Stimulated activated CD4-positive, alpha-beta T cell treated with anti-CD3 and anti-CD28 coated beads, TNF-alpha, amount 100 ng/mL, for 24 hours (primary cell): ENCODE results near the gene CTBP2.

Experiments used
- DNase-seq, 3 experiments: peaks; one replicate each; pipeline ENCODE4 v3.0.0-alpha.2; 2020; ENCODE audit warnings: low read depth in 3 of 3

The CTBP2 gene

GRCh38 chr10:125010362-125010761 is 150.0 kb downstream of the CTBP2 start:
- no peak for DNase-seq

DNA sequence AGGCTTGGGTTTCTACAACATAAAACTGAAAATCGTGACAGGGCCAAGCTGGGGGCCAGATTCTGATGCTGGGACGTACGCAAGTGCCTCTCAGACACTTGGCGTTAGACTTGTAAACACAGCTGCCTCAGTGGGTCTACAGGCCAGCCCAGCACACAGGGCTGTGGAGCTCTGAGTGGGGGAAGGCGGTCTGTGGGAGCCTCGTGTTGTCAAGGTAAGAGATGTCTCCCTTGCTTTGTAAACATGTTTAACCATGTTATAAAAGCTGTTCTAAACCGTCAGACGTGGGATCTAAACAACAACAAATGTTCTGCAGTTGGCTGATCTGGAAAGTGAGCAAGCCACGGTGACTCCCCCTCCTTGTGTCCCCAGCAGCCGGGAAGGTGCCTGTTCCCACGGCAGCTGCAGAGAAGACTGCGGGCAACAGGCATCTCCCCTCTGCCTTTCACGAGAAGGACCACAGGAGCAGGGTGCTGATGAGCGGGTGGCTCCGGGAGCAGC is 150.7 kb downstream of the CTBP2 start:
- no peak for DNase-seq

- no peak for DNase-seq
Measured at GRCh38 chr10:125008689-125009638, 151.4 kb downstream of the CTBP2 start.

- no peak for DNase-seq
Measured at GRCh38 chr10:125007436-125007835, 152.9 kb downstream of the CTBP2 start.

DNA sequence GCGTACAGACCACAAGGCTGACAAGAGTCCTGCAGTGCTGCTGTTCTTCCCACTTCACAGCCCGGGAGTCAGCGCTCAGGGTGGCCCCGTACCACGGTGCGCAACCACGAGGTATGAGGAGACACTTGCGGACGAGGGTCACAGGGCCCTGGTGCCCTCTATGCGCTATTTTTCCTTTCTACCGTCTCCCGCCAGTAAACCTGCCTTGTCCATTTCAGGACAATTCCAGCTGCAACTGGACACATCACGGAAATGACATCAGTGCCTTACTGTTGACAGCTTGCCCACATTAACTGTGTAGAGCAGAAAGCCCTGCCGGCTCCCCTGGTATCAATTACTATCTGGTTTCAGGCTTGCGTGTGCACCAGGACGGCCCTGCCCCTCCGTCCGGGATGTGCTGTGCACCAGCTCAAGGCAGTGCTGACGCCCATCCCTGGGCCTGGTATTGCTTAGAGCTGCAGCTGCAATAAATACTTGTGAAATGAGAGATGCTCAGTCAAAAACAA is 153.4 kb downstream of the CTBP2 start:
- no peak for DNase-seq

DNA sequence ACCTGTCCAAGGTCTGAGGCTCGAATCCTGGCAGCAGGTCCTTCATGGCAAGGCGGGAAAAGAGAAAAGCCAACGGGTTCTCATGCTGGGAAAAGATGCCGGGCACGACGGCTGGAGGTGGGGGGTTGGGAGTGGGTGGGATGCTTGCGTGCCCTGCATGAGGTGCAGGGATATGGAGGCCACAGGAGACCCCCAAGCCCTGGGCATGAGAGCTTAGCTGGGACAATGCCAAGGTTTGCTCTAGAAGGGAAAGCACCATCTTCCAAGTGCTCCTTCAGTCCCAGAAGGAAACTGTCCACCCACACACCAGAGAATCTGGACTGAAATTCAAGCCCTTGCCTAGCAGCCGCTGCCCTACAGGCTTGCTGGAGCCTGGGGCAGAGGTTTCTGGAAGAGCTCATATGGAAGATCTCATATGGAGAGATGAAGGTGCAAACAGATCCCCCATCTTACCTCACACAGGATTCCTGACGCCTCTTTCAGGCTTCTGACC is 154.1 kb downstream of the CTBP2 start:
- no peak for DNase-seq

DNA sequence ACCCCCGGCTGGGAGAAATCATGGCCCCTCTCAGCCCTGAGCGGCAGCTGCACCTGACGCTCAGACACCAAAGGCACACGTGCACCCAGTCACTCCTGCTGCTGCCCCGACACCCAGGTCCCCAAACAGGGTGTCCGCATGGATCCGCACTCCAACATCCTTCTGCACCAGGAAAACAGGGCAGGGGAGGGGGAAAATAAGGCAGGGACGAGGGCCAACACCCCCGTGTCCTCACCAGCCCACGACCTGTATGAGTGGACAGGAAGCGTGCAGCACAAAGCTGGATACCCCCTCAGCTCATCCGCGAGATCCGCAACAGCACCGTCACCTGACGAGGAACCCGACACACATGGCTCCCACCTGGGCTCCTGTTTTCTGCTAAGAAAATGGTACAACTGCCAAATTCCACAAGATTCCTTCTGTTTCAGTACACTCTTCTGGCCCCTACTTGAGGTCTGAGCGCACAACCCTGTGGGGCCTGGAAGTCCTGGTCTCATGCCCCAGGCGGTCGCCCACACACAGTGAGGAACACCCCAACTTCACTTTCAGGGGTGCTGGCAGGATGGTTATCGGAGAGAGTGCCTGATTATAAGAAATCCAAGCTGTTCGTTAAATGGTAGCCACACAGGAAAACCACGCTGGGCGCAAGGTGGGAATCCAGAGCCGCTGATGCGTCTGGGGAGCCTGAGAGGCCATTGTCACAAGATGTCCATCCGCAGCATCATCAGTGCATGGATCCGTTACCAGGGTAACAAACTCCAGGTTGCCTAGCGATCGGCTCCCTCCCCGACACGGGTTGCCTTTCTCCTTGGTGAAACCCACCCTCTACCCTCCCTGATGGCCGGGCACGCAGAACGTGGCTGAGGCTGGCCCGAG is 154.8 kb downstream of the CTBP2 start:
- DNase-seq: no peak

GRCh38 chr10:125004571-125005311 is 155.6 kb downstream of the CTBP2 start:
- DNase-seq: no peak

DNA sequence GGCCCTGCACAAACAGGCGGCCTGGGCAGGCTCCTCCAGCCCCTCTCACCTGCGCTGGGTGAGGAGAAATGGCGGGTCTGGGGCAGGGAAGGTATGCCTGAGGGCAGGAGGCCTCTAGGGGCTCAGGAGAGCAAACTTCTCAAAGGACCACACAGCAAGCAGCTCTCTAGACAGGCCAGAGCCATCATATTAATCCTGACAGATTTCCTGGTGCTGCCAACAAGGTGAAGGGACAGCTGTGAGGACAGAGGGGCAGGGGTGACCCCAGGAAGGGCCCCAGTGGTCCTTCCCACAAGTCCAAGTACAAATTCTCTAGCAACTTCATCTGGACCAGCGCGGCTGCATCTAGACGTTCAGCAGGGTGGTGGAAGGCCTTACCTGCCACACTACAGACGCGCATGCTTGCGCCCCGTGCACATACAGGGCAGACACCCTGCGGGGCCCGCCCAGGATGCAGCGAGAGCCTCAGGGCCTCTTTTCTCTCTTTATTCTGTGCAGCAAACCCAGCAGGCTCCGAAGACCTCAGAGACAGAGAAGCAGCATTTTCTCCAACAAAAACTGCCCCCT is 156.4 kb downstream of the CTBP2 start:
- no peak for DNase-seq

GRCh38 chr10:125003146-125003900 is 157.0 kb downstream of the CTBP2 start:
- DNase-seq: no peak

- no peak for DNase-seq
Measured at GRCh38 chr10:125002423-125003145, 157.8 kb downstream of the CTBP2 start.

GRCh38 chr10:125002047-125002422 is 158.3 kb downstream of the CTBP2 start:
- DNase-seq: no peak

- no peak for DNase-seq
Measured at GRCh38 chr10:125001313-125002046, 158.9 kb downstream of the CTBP2 start.

DNA sequence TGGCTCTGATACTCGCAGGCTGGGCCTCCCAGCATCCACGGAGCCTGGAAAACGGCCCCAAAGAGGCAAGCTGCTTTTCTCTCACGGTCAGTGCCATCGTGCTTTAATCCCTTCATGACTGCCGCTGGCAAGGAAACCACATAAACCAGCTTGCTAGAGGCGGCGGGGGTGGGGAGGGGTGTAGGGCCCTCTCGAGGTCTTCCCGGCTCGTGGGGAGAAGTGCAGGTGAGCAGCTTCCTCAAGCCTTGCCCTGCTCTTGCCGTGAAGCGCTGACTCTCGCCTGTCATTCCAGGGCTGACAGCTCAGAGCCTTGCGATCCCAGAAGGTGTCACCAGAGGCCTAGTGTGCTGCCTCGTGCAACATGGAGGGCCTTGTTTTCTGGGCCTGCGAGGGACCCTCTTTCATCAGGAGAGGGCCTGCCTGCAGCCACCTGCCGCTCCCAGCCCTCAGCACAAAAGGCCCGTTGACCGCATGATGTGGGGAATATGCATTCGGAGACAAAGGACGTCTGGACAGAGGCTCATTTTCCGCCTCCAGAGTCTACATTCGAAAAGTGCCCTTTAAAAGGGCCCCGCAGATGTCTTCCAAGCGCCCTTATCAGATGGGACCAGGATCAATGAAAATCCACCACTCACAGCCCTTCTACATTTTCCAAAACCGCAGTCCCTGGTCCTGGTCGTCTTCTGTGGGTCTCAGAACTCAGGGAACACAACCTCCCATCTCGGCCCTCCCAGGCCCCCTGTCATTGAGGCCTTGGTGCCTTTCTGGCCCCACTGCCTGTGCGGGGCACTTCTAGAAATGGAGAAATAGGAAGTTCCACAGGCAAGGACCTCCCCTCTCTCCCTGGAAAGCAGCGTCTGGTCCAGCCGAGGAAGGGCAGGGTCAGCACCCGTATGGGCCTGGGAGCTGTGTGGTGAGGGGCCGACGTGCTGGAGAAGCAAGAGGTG is 159.7 kb downstream of the CTBP2 start:
- DNase-seq: no peak

GRCh38 chr10:124999433-125000365 is 160.7 kb downstream of the CTBP2 start:
- no peak for DNase-seq

DNA sequence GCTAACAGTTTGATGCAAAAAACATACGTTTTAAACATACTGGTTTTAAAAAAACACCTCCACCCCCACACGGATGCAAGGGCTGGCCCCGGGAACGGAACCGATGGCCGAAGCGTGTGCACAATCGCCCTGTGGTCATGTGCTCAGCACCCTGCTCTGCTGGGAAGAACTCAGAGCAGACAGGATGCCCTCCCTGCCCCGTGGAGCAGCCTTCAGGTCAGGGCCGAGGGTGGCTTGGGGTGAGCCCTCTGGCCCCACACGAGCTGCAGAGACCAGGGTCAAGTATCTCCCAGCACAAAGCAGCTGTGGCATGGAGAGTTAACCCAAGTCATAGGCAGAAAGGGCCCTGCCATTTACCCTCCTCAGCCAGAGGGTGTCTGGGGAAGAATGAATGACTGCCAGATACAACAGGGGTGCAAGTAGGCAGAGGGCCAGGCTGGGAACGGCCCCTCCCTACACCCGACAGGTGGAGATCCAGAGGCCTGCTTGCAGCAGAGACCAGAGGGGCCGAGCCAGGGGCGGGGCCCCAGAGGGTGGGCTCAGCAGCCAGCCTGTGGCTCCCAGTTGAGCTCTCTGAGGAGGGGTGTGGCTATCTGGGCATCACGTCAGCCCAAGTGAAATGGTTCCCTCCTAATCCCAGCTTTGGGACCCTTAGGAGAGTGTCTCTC is 161.6 kb downstream of the CTBP2 start:
- DNase-seq: no peak
